ENCODE data around the gene IL15. TPM values are rescaled to one million over a fixed set of nuclear protein-coding genes. Genes with fewer than 3 reads are reported as not detected.

IL15 gene
- total and polyA plus RNA-seq, 2 of the 8 experiments (the other 6 are each of a cell fraction or from before 2014, with no cell fraction given), result 0.30 to 0.61 TPM

DNA sequence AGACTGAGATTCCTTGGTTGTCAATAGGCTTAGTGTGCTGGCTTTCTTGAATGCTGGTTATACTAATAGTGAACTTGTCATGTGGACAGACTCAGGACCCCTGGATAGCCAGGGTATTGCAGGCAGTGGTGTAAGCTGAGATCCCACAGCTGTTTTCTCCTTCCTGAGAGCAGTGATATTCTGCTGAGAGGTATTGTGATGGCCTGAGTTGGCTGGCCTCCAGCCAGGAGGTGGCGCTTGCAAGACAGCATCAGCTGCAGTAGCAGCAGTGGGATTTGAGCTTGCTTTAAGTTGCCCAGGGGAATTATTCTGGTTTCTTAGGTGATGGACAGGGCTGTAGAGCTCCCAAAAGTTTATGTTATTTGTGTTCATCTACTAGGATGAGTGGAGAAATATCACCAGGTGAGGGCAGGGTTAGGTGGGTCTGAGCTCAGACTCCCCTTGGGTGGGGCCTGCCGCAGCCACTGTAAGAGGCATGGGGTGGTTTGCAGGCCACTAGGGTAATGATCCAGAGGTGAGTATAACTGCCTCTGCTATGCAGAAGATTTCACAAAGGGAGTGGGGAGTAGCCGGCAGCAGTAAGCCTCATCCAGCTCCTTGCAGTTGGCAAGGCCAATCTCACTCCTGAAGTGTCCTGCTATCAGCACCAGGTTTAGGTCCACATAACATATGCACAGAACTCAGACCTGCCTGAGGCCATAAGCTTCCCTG lies 66.2 kb downstream of the IL15 start:
- Histone ChIP-seq H4K20me1 (replicated peaks in 1 of 2; ENCODE audit: control insufficient read depth in 1 of 2, insufficient read depth in 2 of 2, low read length in 2 of 2) (no peaks in the 10 kb centered on the region), H3K56ac (replicated peaks; ENCODE audit: insufficient read length, low read depth, low read length) (no peak overlapping the region), H3K9ac (replicated peaks in 1 of 4; ENCODE audit: extremely low read depth in 1 of 4, low read depth in 3 of 4, low read length in 3 of 4) (no peak overlapping the region), H3K27ac (ENCODE audit: low read depth, low read length) (no peak overlapping the region), H3K36me3 (ENCODE audit: control insufficient read depth in 2 of 4, insufficient read depth in 4 of 4, low read length in 3 of 4) (no peaks in the 10 kb centered on the region), H3K79me1 (ENCODE audit: low read depth, low read length) (no peaks in the 10 kb centered on the region), H3K4me2 (ENCODE audit: insufficient read depth in 1 of 2, low read depth in 2 of 2, low read length in 2 of 2) (no peak overlapping the region), H2BK20ac (ENCODE audit: low read length) (no peak overlapping the region), H2BK15ac (ENCODE audit: low read length) (no peak overlapping the region), H2BK5ac (ENCODE audit: low read depth, low read length) (no peak overlapping the region), H4K5ac (ENCODE audit: insufficient read length, low read depth, low read length) (no peak overlapping the region), H3K9me3 (ENCODE audit: insufficient read depth in 2 of 2, low read depth in 1 of 2, low read length in 1 of 2) (no peaks in the 10 kb centered on the region), H3K18ac (ENCODE audit: extremely low read depth, low read length) (no peak overlapping the region), H2BK12ac (ENCODE audit: low read depth, low read length) (no peak overlapping the region), H3K23me2 (ENCODE audit: low read depth, low read length) (no peaks in the 10 kb centered on the region), H4K8ac (ENCODE audit: extremely low read depth, insufficient read depth, low read length) (no peak overlapping the region; the same call in 1 of the 2 replicates), H3K23ac (ENCODE audit: insufficient read length) (no peak overlapping the region), H4K91ac (replicated peaks; ENCODE audit: insufficient read length, low read length) (no peak overlapping the region), H3K4ac (replicated peaks; ENCODE audit: insufficient read length, low read depth, low read length) (no peak overlapping the region), H3K27me3 (replicated peaks in 1 of 4; ENCODE audit: control insufficient read depth in 3 of 4, extremely low read depth in 1 of 4, insufficient read depth in 3 of 4, low read length in 3 of 4) (no peaks in the 10 kb centered on the region), H3K4me1 (replicated peaks in 1 of 4; ENCODE audit: control insufficient read depth in 3 of 4, insufficient read depth in 4 of 4, low read length in 3 of 4) (no peaks in the 10 kb centered on the region), H3K79me2 (ENCODE audit: control insufficient read depth in 1 of 2, insufficient read depth in 2 of 2, low read length in 2 of 2) (no peaks in the 10 kb centered on the region), H2AK5ac (ENCODE audit: low read depth, low read length) (no peak overlapping the region), H2BK120ac (replicated peaks; ENCODE audit: low read depth, low read length) (peak overlapping the region; percentile 22), H2AFZ (ENCODE audit: low read length) (peak overlapping the region; percentile 66; the same call in 1 of the 2 replicates), H3K4me3 (ENCODE audit: extremely low read depth in 1 of 4, insufficient read depth in 2 of 4, low read depth in 3 of 4, low read length in 4 of 4) (no peak overlapping the region), H3K14ac (ENCODE audit: insufficient read length) (no peak overlapping the region)
- ChIA-PET CTCF (ENCODE audit: partially characterized antibody) (interaction anchor here (0.6 to 2.7 kb wide), 31 partner anchors 8 to 1094 kb away, joined by 3 to 25 read pairs (median 3); no protein-coding TSS in a partner anchor), POLR2A (ENCODE audit: partially characterized antibody) (no interaction called here)
- DNase-seq (ENCODE audit: low read depth in 1 of 2, low spot score in 2 of 2) (no peak), FAIRE-seq (peak; percentile 63)
- WGBS, 2 experiments (ENCODE audit: extremely low coverage in 1 of 2, insufficient coverage in 1 of 2, insufficient read length in 1 of 2, insufficient replicate concordance in 2 of 2, low coverage in 1 of 2, low lambda C conversion rate in 2 of 2, missing lambda C conversion rate in 1 of 2), result 94% methylated on average over 3 of the region's 3 CpGs; no CpG with 5 or more reads in 1 of the 2 experiments
- TF ChIP-seq, protein P1, sequence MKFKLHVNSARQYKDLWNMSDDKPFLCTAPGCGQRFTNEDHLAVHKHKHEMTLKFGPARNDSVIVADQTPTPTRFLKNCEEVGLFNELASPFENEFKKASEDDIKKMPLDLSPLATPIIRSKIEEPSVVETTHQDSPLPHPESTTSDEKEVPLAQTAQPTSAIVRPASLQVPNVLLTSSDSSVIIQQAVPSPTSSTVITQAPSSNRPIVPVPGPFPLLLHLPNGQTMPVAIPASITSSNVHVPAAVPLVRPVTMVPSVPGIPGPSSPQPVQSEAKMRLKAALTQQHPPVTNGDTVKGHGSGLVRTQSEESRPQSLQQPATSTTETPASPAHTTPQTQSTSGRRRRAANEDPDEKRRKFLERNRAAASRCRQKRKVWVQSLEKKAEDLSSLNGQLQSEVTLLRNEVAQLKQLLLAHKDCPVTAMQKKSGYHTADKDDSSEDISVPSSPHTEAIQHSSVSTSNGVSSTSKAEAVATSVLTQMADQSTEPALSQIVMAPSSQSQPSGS (IDR thresholded peaks at IDR 0.05; ENCODE audit: low read length), result no peak
- TF ChIP-seq, protein P2, sequence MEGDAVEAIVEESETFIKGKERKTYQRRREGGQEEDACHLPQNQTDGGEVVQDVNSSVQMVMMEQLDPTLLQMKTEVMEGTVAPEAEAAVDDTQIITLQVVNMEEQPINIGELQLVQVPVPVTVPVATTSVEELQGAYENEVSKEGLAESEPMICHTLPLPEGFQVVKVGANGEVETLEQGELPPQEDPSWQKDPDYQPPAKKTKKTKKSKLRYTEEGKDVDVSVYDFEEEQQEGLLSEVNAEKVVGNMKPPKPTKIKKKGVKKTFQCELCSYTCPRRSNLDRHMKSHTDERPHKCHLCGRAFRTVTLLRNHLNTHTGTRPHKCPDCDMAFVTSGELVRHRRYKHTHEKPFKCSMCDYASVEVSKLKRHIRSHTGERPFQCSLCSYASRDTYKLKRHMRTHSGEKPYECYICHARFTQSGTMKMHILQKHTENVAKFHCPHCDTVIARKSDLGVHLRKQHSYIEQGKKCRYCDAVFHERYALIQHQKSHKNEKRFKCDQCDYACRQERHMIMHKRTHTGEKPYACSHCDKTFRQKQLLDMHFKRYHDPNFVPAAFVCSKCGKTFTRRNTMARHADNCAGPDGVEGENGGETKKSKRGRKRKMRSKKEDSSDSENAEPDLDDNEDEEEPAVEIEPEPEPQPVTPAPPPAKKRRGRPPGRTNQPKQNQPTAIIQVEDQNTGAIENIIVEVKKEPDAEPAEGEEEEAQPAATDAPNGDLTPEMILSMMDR (IDR thresholded peaks at IDR 0.05; ENCODE audit: control extremely low read depth in 1 of 3, insufficient read depth in 1 of 3, low read depth in 1 of 3, low read length in 3 of 3), result peak; percentile 59 to 75 (median 72)
- TF ChIP-seq RAD21 (IDR thresholded peaks at IDR 0.05 in 1 of 2, conservative IDR thresholded peaks at IDR 0.05 in 1 of 2; ENCODE audit: low read depth in 2 of 2, low read length in 2 of 2), result peak; percentile 65 to 69
- no peak for TF ChIP-seq CBX5 (IDR thresholded peaks at IDR 0.05; ENCODE audit: low read depth, low read length)

Measured in H1 (cell line).